Measurements from ENCODE around the gene NBAS.
"Not testable (repeated sequence)": the region's sequence is repeated elsewhere in the genome, so short reads cannot be mapped to it uniquely, and the experiment has no call there.

Gene NBAS

GRCh38 chr2:15408759-15409158 is 152.4 kb downstream of the NBAS start:
- no peaks in the 10 kb centered on the region for H3K27me3 Mint-ChIP-seq
- ATAC-seq = no peak

GRCh38 chr2:15407666-15408065 is 153.5 kb downstream of the NBAS start:
- Mint-ChIP-seq H3K27me3 (no peaks in the 10 kb centered on the region), H3K27ac (no peak overlapping the region), H3K4me1 (no peaks in the 10 kb centered on the region), H3K9me3 (no peaks in the 10 kb centered on the region), H3K4me3 (no peak overlapping the region)
- DNase-seq (no peak), ATAC-seq (no peak)

More at GRCh38 chr2:15408759-15409158, 152.4 kb downstream of the NBAS start:
- Mint-ChIP-seq H3K4me3 (no peak overlapping the region), H3K27ac (no peak overlapping the region), H3K9me3 (no peaks in the 10 kb centered on the region), H3K4me1 (no peaks in the 10 kb centered on the region)
- DNase-seq = no peak

- not testable (repeated sequence) for H3K27ac Mint-ChIP-seq, H3K27me3 Mint-ChIP-seq, H3K4me3 Mint-ChIP-seq, ATAC-seq, H3K9me3 Mint-ChIP-seq, DNase-seq, H3K4me1 Mint-ChIP-seq
Observed at GRCh38 chr2:15404511-15404910, 156.6 kb downstream of the NBAS start.

- ATAC-seq (no peak), DNase-seq (no peak)
- Mint-ChIP-seq H3K27ac (no peak overlapping the region), H3K27me3 (no peaks in the 10 kb centered on the region), H3K4me1 (no peaks in the 10 kb centered on the region), H3K4me3 (no peak overlapping the region), H3K9me3 (no peaks in the 10 kb centered on the region)
Observed at GRCh38 chr2:15400240-15400826, 160.8 kb downstream of the NBAS start.

GRCh38 chr2:15399241-15399640 is 161.9 kb downstream of the NBAS start:
- Mint-ChIP-seq H3K27ac (no peak overlapping the region), H3K9me3 (no peaks in the 10 kb centered on the region), H3K4me1 (no peaks in the 10 kb centered on the region), H3K4me3 (no peak overlapping the region), H3K27me3 (no peaks in the 10 kb centered on the region)
- ATAC-seq (no peak), DNase-seq (no peak)

- no peaks in the 10 kb centered on the region for H3K4me1 Mint-ChIP-seq
- no peak for ATAC-seq
- no peak for DNase-seq
- no peak overlapping the region for H3K4me3 Mint-ChIP-seq
- H3K27me3 Mint-ChIP-seq = no peaks in the 10 kb centered on the region
- H3K9me3 Mint-ChIP-seq = no peaks in the 10 kb centered on the region
- H3K27ac Mint-ChIP-seq = peak overlapping the region in 1 of 2 donors; percentile 60
Observed at GRCh38 chr2:15391751-15392150, 169.4 kb downstream of the NBAS start.

GRCh38 chr2:15389895-15390294 is 171.2 kb downstream of the NBAS start:
- Mint-ChIP-seq H3K4me1 (no peaks in the 10 kb centered on the region), H3K4me3 (no peak overlapping the region), H3K27me3 (no peaks in the 10 kb centered on the region), H3K27ac (peak overlapping the region in 1 of 2 donors; percentile 61), H3K9me3 (no peaks in the 10 kb centered on the region)
- ATAC-seq (no peak), DNase-seq (no peak)

GRCh38 chr2:15389326-15389700 is 171.8 kb downstream of the NBAS start:
- Mint-ChIP-seq H3K9me3 (no peaks in the 10 kb centered on the region), H3K4me1 (no peaks in the 10 kb centered on the region), H3K4me3 (no peak overlapping the region), H3K27ac (peak overlapping the region in 1 of 2 donors; percentile 61), H3K27me3 (no peaks in the 10 kb centered on the region)
- no peak for DNase-seq
- no peak for ATAC-seq

- Mint-ChIP-seq H3K27me3 (no peaks in the 10 kb centered on the region), H3K9me3 (no peaks in the 10 kb centered on the region), H3K27ac (no peak overlapping the region), H3K4me1 (no peaks in the 10 kb centered on the region), H3K4me3 (no peak overlapping the region)
- ATAC-seq (no peak), DNase-seq (no peak)
Observed at GRCh38 chr2:15388406-15389325, 172.5 kb downstream of the NBAS start.

- H3K4me3 Mint-ChIP-seq = no peak overlapping the region
- H3K27ac Mint-ChIP-seq = no peak overlapping the region
- no peaks in the 10 kb centered on the region for H3K9me3 Mint-ChIP-seq
- DNase-seq (no peak), ATAC-seq (no peak)
- no peaks in the 10 kb centered on the region for H3K27me3 Mint-ChIP-seq
- H3K4me1 Mint-ChIP-seq = no peaks in the 10 kb centered on the region
Observed at GRCh38 chr2:15385184-15385583, 175.9 kb downstream of the NBAS start.

GRCh38 chr2:15383695-15384350 is 177.3 kb downstream of the NBAS start:
- DNase-seq = no peak
- H3K27ac Mint-ChIP-seq = peak overlapping the region in 1 of 2 donors; percentile 16
- H3K4me1 Mint-ChIP-seq = no peaks in the 10 kb centered on the region
- no peaks in the 10 kb centered on the region for H3K9me3 Mint-ChIP-seq
- H3K27me3 Mint-ChIP-seq = no peaks in the 10 kb centered on the region
- H3K4me3 Mint-ChIP-seq = no peak overlapping the region
- ATAC-seq = no peak

GRCh38 chr2:15378148-15378908 is 182.8 kb downstream of the NBAS start:
- no peaks in the 10 kb centered on the region for H3K27me3 Mint-ChIP-seq
- DNase-seq = no peak
- peak; percentile 64 for ATAC-seq
- H3K9me3 Mint-ChIP-seq = no peaks in the 10 kb centered on the region
- H3K27ac Mint-ChIP-seq = peak overlapping the region; percentile 35 to 61
- H3K4me1 Mint-ChIP-seq = peaks cover 9% of the 10 kb centered on the region
- H3K4me3 Mint-ChIP-seq = peak overlapping the region in 1 of 2 donors; percentile 26

- no peaks in the 10 kb centered on the region for H3K27me3 Mint-ChIP-seq
- H3K9me3 Mint-ChIP-seq = no peaks in the 10 kb centered on the region
Observed at GRCh38 chr2:15377202-15377601, 183.9 kb downstream of the NBAS start.

GRCh38 chr2:15372019-15372418 is 189.1 kb downstream of the NBAS start:
- H3K4me3 Mint-ChIP-seq = no peak overlapping the region
- H3K4me1 Mint-ChIP-seq = peaks cover 3% of the 10 kb centered on the region
- no peak overlapping the region for H3K27ac Mint-ChIP-seq
- no peaks in the 10 kb centered on the region for H3K9me3 Mint-ChIP-seq
- ATAC-seq (no peak), DNase-seq (no peak)
- H3K27me3 Mint-ChIP-seq = no peaks in the 10 kb centered on the region

More at GRCh38 chr2:15377202-15377601, 183.9 kb downstream of the NBAS start:
- Mint-ChIP-seq H3K27ac (no peak overlapping the region), H3K4me1 (peaks cover 9% of the 10 kb centered on the region), H3K4me3 (no peak overlapping the region)
- ATAC-seq = no peak
- DNase-seq = no peak

- no peaks in the 10 kb centered on the region for H3K27me3 Mint-ChIP-seq
- DNase-seq = no peak
- H3K4me3 Mint-ChIP-seq = no peak overlapping the region
- no peaks in the 10 kb centered on the region for H3K9me3 Mint-ChIP-seq
- H3K27ac Mint-ChIP-seq = no peak overlapping the region
- no peak for ATAC-seq
- peaks cover 6% of the 10 kb centered on the region for H3K4me1 Mint-ChIP-seq
Observed at GRCh38 chr2:15369129-15369528, 192.0 kb downstream of the NBAS start.
